Fibroblast of lung (primary cell): ENCODE data around the gene CC2D2B. TPM values are rescaled to one million over a fixed set of nuclear protein-coding genes. Genes with fewer than 3 reads are reported as not detected.

Experiments used
- DNase-seq, 2 donors: peaks; one replicate each; pipeline versions ENCODE4 v3.0.0 to v3.0.0-alpha.2; 2010; ENCODE audit warnings: low read depth in 2 of 2
- H2AFZ ChIP-seq: 2 replicates; pipeline ENCODE4 v1.5.1; 2012; ENCODE audit warnings: low read length, control low read depth, inconsistent platforms
- H3K27ac ChIP-seq: 2 replicates; pipeline ENCODE4 v1.5.1; 2011; ENCODE audit warnings: low read length, control low read depth; ENCODE audit not compliant: insufficient read depth
- H3K27me3 ChIP-seq: 2 replicates; pipeline ENCODE4 v1.5.1; 2011; ENCODE audit warnings: mild to moderate bottlenecking, low read length; ENCODE audit not compliant: control insufficient read depth, insufficient read depth
- H3K36me3 ChIP-seq: 2 replicates; pipeline ENCODE4 v1.5.1; 2011; ENCODE audit warnings: low read length; ENCODE audit not compliant: control insufficient read depth, insufficient read depth
- H3K4me1 ChIP-seq: 2 replicates; pipeline ENCODE4 v1.5.1; 2011; ENCODE audit warnings: low read length; ENCODE audit not compliant: control insufficient read depth, insufficient read depth; ENCODE audit errors: extremely low read depth
- H3K4me2 ChIP-seq: 2 replicates; pipeline ENCODE4 v1.5.1; 2011; ENCODE audit warnings: low read length, control low read depth; ENCODE audit not compliant: insufficient read depth; ENCODE audit errors: extremely low read depth
- H3K4me3 ChIP-seq, 4 experiments: fragments of 200-600 bp in 1 of 4; sonication (generic) in 1 of 4; replicated peaks in 1 of 4; 2 replicates each; pipeline ENCODE4 v1.5.1; 2011 to 2016; ENCODE audit warnings: low read length in 4 of 4, low read depth in 3 of 4, mild to moderate bottlenecking in 3 of 4, control low read depth in 2 of 4, inconsistent platforms in 1 of 4, mixed read lengths in 1 of 4; ENCODE audit not compliant: insufficient read depth in 1 of 4; ENCODE audit errors: control extremely low read depth in 1 of 4
- H3K79me2 ChIP-seq: 2 replicates; pipeline ENCODE4 v1.5.1; 2012; ENCODE audit warnings: mild to moderate bottlenecking, low read length, inconsistent platforms; ENCODE audit not compliant: control insufficient read depth, insufficient read depth
- H3K9ac ChIP-seq: 2 replicates; pipeline ENCODE4 v1.5.1; 2011; ENCODE audit warnings: mild to moderate bottlenecking, low read length, control low read depth; ENCODE audit not compliant: insufficient read depth
- H3K9me3 ChIP-seq: 2 replicates; pipeline ENCODE4 v1.5.1; 2012; ENCODE audit warnings: low read depth, low read length; ENCODE audit not compliant: control insufficient read depth, insufficient read depth
- H4K20me1 ChIP-seq: 2 replicates; pipeline ENCODE4 v1.5.1; 2011; ENCODE audit warnings: low read length; ENCODE audit not compliant: control insufficient read depth, insufficient read depth; ENCODE audit errors: extremely low read depth
- EZH2 ChIP-seq: IDR thresholded peaks from 2 replicates; pipeline ENCODE4 v1.5.1; 2012; ENCODE audit warnings: low read length, control low read depth, mild to moderate bottlenecking; ENCODE audit errors: missing control alignments
- polyA plus RNA-seq, 2 donors: library from polyadenylated mRNA; depleted of rRNA in 1 of 2; stranded (reverse) in 1 of 2; unstranded in 1 of 2; fragments of >200 nt; gene quantifications; 2 replicates each; pipeline ENCODE4 v1.2.1, GENCODE V29; 2011 to 2012; ENCODE audit warnings: missing spikeins in 1 of 2
- total RNA-seq: library from RNA; depleted of rRNA; stranded (reverse); fragments of >200 nt; gene quantifications from 2 replicates; pipeline ENCODE4 v1.2.1, GENCODE V29; 2014
- TF ChIP-seq, protein P1 (sequence below), 2 donors: IDR thresholded peaks in 1 of 2; conservative IDR thresholded peaks in 1 of 2; 1 replicate in 1 of 2; 2 replicates in 1 of 2; pipeline ENCODE4 v1.5.1; 2011 to 2012; ENCODE audit warnings: low read length in 2 of 2, control low read depth in 1 of 2, inconsistent platforms in 1 of 2, low read depth in 1 of 2, mild to moderate bottlenecking in 1 of 2

CC2D2B gene
- total and polyA plus RNA-seq, 2 donors (not counting 1 experiment from before 2014, with no cell fraction given) = 0.33 TPM; not detected in 1

DNA sequence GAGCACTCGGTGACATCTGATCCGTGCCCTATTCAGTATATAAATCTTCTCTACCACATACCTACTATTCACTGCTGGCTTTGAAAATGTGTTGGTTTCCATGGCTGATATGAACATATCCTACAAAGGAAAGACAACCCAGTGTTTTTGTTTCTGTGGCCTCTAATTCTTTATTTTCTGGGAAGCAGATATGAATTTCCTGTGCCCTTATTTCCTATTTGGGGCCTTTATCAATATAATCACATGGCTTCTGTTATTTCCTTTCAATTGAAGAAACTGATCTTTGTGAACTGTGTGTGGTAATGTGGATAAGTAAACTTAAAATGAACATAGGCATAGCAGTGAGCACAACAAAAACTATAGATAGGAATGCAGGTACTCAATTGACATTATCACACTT lies 146.2 kb downstream of the CC2D2B start:
- TF ChIP-seq EZH2 = no peak
- TF ChIP-seq, protein P1, sequence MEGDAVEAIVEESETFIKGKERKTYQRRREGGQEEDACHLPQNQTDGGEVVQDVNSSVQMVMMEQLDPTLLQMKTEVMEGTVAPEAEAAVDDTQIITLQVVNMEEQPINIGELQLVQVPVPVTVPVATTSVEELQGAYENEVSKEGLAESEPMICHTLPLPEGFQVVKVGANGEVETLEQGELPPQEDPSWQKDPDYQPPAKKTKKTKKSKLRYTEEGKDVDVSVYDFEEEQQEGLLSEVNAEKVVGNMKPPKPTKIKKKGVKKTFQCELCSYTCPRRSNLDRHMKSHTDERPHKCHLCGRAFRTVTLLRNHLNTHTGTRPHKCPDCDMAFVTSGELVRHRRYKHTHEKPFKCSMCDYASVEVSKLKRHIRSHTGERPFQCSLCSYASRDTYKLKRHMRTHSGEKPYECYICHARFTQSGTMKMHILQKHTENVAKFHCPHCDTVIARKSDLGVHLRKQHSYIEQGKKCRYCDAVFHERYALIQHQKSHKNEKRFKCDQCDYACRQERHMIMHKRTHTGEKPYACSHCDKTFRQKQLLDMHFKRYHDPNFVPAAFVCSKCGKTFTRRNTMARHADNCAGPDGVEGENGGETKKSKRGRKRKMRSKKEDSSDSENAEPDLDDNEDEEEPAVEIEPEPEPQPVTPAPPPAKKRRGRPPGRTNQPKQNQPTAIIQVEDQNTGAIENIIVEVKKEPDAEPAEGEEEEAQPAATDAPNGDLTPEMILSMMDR (conservative IDR thresholded peaks at IDR 0.05 in 1 of 2, IDR thresholded peaks at IDR 0.05 in 1 of 2; ENCODE audit: low read depth in 1 of 2, low read length in 2 of 2) = no peak
- H3K4me1 ChIP-seq = no peaks in the 10 kb centered on the region
- H3K9me3 ChIP-seq = no peaks in the 10 kb centered on the region
- DNase-seq = no peak
- H2AFZ ChIP-seq = no peak overlapping the region
- no peaks in the 10 kb centered on the region for H4K20me1 ChIP-seq
- peaks cover 2% of the 10 kb centered on the region for H3K79me2 ChIP-seq
- H3K27me3 ChIP-seq = no peaks in the 10 kb centered on the region
- peaks cover 6% of the 10 kb centered on the region for H3K36me3 ChIP-seq
- no peak overlapping the region for H3K27ac ChIP-seq
- no peak overlapping the region for H3K4me3 ChIP-seq
- no peak overlapping the region for H3K9ac ChIP-seq
- H3K4me2 ChIP-seq = no peak overlapping the region

DNA sequence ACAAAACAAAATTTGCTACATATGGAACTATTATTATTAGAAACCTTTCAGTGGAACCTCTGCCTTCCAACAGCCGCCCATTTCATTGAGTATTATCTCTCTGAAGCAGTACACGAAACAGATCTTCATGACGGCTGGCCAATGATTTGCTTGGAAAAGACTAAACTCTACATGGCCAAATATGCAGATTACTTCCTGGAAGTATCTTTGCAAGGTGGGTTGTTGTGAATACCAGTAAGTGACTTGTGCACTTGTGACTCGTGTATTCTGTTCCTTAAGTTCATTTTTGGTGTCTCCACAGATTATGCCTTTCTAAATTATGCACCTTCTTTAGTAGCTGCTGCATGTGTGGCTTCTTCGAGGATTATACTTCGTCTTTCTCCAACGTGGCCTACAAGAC lies 149.0 kb downstream of the CC2D2B start:
- no peak overlapping the region for H3K9ac ChIP-seq
- no peaks in the 10 kb centered on the region for H4K20me1 ChIP-seq
- H3K27ac ChIP-seq = no peak overlapping the region
- H2AFZ ChIP-seq = no peak overlapping the region
- H3K4me2 ChIP-seq = no peak overlapping the region
- DNase-seq = no peak
- H3K4me3 ChIP-seq = no peak overlapping the region
- H3K79me2 ChIP-seq = no peaks in the 10 kb centered on the region
- peaks cover 6% of the 10 kb centered on the region for H3K36me3 ChIP-seq
- TF ChIP-seq, protein P1 (conservative IDR thresholded peaks at IDR 0.05 in 1 of 2, IDR thresholded peaks at IDR 0.05 in 1 of 2; ENCODE audit: low read depth in 1 of 2, low read length in 2 of 2) = no peak
- TF ChIP-seq EZH2 = no peak
- no peaks in the 10 kb centered on the region for H3K4me1 ChIP-seq
- H3K27me3 ChIP-seq = no peaks in the 10 kb centered on the region
- no peaks in the 10 kb centered on the region for H3K9me3 ChIP-seq

DNA sequence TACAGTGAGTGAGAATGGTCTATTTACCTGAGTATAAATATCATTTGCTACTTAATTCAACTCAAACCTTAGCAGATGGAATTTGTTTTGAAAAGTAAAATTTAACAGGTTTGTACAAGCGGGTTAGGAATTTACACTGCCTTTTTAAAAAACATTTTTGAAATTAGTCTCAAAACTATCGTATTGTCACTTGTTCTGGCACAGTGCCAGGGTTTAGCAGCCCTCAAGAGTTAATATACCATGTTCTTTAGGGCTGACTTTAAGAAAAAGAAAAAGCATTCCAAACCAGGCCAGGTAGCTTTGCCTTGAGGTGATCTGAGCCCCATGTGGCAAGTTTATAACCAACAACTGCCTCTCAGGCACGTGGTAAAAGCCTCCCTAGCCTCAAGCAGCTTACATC lies 153.5 kb downstream of the CC2D2B start:
- Histone ChIP-seq H3K4me2 (no peak overlapping the region), H3K79me2 (no peaks in the 10 kb centered on the region), H3K27me3 (no peaks in the 10 kb centered on the region), H3K4me3 (no peak overlapping the region), H3K4me1 (no peaks in the 10 kb centered on the region), H3K9ac (no peak overlapping the region), H2AFZ (no peak overlapping the region), H3K27ac (no peak overlapping the region), H4K20me1 (no peaks in the 10 kb centered on the region), H3K9me3 (no peaks in the 10 kb centered on the region), H3K36me3 (peaks cover 6% of the 10 kb centered on the region)
- TF ChIP-seq, protein P1 (conservative IDR thresholded peaks at IDR 0.05 in 1 of 2, IDR thresholded peaks at IDR 0.05 in 1 of 2; ENCODE audit: low read depth in 1 of 2, low read length in 2 of 2) = no peak
- no peak for TF ChIP-seq EZH2
- no peak for DNase-seq
